Thoracic aorta (tissue), 2 donors: Measurements from ENCODE around the gene BDH1. TPM values are rescaled to one million over a fixed set of nuclear protein-coding genes. Genes with fewer than 3 reads are reported as not detected.
"Not testable (repeated sequence)": the region's sequence is repeated elsewhere in the genome, so short reads cannot be mapped to it uniquely, and the experiment has no call there.

Experiments used
- ATAC-seq: fragments of 150-250 bp; one replicate; pipeline ENCODE4 v1.8.0; 2017; ENCODE audit warnings: low read depth; ENCODE audit not compliant: insufficient number of reproducible peaks, low FRiP score
- DNase-seq: peaks from one replicate; pipeline ENCODE4 v3.0.0-alpha.2; 2020; ENCODE audit warnings: low spot score
- H3K27ac ChIP-seq, 2 donors: fragments of 200-600 bp; sonication (generic); 1 replicate in 1 of 2; 2 replicates in 1 of 2; pipeline ENCODE4 v1.5.1; 2016; ENCODE audit warnings: mild to moderate bottlenecking in 2 of 2, moderate library complexity in 2 of 2
- H3K27me3 ChIP-seq: fragments of 200-600 bp; sonication (generic); replicated peaks from 2 replicates; pipeline ENCODE4 v1.6.0; 2016; ENCODE audit warnings: mild to moderate bottlenecking; ENCODE audit not compliant: insufficient read depth
- H3K36me3 ChIP-seq: fragments of 200-600 bp; sonication (generic); one replicate; pipeline ENCODE4 v1.5.1; 2016
- H3K4me1 ChIP-seq, 2 donors: fragments of 200-600 bp; sonication (generic); 1 replicate in 1 of 2; 2 replicates in 1 of 2; pipeline versions ENCODE4 v1.5.1 to v1.6.0; 2016; ENCODE audit warnings: low read depth in 2 of 2, mild to moderate bottlenecking in 1 of 2; ENCODE audit not compliant: control insufficient read depth in 1 of 2
- H3K4me3 ChIP-seq: fragments of 200-600 bp; sonication (generic); 2 replicates; pipeline ENCODE4 v1.5.1; 2016; ENCODE audit warnings: mild to moderate bottlenecking
- H3K9me3 ChIP-seq: fragments of 200-600 bp; sonication (generic); 2 replicates; pipeline ENCODE4 v1.5.1; 2016
- total RNA-seq, 2 donors: library from RNA; depleted of rRNA; stranded (reverse); fragments of >200 nt; gene quantifications; one replicate each; pipeline versions ENCODE4 v1.1.0 to v1.2.3, GENCODE V29; 2016
- TF ChIP-seq, protein P1 (sequence below): fragments of 200-600 bp; sonication (generic); IDR thresholded peaks from one replicate; pipeline ENCODE4 v1.5.1; 2019; ENCODE audit warnings: antibody characterized with exemption

BDH1 gene
- total RNA-seq, 2 donors from 2014 or later, result 5.3 to 15.4 TPM

- ATAC-seq (no peak), DNase-seq (no peak)
- no peak overlapping the region for H3K4me3 ChIP-seq
- no peak overlapping the region for H3K27ac ChIP-seq
- H3K4me1 ChIP-seq, result no peaks in the 10 kb centered on the region
- TF ChIP-seq, protein P1, sequence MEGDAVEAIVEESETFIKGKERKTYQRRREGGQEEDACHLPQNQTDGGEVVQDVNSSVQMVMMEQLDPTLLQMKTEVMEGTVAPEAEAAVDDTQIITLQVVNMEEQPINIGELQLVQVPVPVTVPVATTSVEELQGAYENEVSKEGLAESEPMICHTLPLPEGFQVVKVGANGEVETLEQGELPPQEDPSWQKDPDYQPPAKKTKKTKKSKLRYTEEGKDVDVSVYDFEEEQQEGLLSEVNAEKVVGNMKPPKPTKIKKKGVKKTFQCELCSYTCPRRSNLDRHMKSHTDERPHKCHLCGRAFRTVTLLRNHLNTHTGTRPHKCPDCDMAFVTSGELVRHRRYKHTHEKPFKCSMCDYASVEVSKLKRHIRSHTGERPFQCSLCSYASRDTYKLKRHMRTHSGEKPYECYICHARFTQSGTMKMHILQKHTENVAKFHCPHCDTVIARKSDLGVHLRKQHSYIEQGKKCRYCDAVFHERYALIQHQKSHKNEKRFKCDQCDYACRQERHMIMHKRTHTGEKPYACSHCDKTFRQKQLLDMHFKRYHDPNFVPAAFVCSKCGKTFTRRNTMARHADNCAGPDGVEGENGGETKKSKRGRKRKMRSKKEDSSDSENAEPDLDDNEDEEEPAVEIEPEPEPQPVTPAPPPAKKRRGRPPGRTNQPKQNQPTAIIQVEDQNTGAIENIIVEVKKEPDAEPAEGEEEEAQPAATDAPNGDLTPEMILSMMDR, result no peak
- H3K36me3 ChIP-seq, result no peaks in the 10 kb centered on the region
- no peaks in the 10 kb centered on the region for H3K27me3 ChIP-seq
- no peaks in the 10 kb centered on the region for H3K9me3 ChIP-seq
These were observed 73.8 kb downstream of the BDH1 start for GRCh38 chr3:197482001-197482400.

DNA sequence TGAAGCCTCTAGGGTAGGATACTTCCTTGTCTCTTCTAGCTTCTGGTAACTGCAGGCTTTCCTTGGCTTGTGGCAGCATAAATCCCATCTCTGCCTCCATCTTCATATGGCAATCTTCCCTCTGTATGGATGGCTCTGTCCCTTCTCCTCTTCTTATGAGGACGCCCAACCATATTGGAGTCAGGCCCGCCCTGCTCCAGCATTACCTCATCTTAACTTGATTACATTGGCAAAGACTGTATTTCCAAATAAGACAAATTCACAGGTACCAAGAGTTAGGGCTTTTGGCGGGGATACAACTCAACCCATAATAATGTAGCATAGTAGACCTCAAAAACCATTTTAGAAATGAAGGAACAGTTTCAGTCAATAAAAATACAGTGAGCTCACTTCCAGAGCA is 75.4 kb downstream of the BDH1 start:
- no peak for DNase-seq
- no peaks in the 10 kb centered on the region for H3K4me1 ChIP-seq
- ATAC-seq, result no peak
- no peaks in the 10 kb centered on the region for H3K9me3 ChIP-seq
- no peak overlapping the region for H3K4me3 ChIP-seq
- H3K27ac ChIP-seq, result no peak overlapping the region
- no peaks in the 10 kb centered on the region for H3K27me3 ChIP-seq
- no peaks in the 10 kb centered on the region for H3K36me3 ChIP-seq
- TF ChIP-seq, protein P1, result no peak

DNA sequence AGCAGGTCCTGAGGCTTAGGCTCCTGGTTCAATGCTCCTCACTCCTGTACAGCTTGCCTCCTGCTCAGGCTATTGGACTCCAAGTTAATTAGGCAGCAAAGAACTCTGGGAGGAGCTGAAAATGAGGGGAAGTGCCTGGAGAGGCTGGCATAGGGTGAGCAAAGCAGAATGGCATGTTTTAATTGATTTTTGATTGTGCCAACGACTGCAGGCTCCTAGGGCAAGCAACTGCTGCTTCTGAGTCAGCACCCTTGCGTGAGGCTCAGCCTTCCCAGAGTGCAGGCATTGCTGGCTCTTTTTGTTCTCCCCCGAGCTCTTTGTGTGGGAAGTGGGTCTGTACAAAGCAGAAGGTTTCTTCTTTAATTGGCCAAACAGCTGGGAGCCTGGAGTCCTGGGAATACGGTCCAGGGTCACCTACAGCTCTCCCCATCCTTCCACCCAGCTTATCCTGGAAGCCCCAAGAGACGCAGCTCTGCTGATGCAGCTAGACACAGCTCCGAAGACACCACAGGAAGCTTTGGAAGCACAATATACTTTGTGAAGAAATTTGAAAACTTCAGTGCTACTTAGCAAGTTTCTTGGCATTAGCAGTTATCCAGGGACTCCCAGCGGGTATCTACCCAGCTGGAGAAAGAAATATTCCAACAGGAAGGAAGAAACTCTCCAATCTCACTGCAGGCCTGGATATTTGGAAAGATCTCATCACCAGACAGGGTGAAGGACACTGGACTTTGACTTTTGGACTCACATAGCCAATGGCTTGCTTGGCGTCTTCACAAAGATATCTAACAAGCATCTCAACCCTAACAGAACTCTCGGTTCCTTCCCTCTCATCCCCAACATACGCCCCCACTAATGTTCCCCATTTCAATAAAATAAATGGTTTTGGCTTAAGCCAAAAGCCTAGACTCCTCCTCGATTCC is 76.8 kb downstream of the BDH1 start:
- no peak for ATAC-seq
- TF ChIP-seq, protein P1, result no peak
- H3K27ac ChIP-seq, result no peak overlapping the region

GRCh38 chr3:197477816-197478215 is 78.0 kb downstream of the BDH1 start:
- DNase-seq, H3K4me1 ChIP-seq, H3K36me3 ChIP-seq, ATAC-seq, H3K9me3 ChIP-seq, H3K27me3 ChIP-seq, H3K4me3 ChIP-seq, H3K27ac ChIP-seq: not testable (repeated sequence)

More for the DNA sequence above, 76.8 kb downstream of the BDH1 start:
- H3K4me3 ChIP-seq, result no peak overlapping the region
- H3K4me1 ChIP-seq, result no peaks in the 10 kb centered on the region
- no peaks in the 10 kb centered on the region for H3K9me3 ChIP-seq
- no peaks in the 10 kb centered on the region for H3K27me3 ChIP-seq
- no peaks in the 10 kb centered on the region for H3K36me3 ChIP-seq
- DNase-seq, result no peak

DNA sequence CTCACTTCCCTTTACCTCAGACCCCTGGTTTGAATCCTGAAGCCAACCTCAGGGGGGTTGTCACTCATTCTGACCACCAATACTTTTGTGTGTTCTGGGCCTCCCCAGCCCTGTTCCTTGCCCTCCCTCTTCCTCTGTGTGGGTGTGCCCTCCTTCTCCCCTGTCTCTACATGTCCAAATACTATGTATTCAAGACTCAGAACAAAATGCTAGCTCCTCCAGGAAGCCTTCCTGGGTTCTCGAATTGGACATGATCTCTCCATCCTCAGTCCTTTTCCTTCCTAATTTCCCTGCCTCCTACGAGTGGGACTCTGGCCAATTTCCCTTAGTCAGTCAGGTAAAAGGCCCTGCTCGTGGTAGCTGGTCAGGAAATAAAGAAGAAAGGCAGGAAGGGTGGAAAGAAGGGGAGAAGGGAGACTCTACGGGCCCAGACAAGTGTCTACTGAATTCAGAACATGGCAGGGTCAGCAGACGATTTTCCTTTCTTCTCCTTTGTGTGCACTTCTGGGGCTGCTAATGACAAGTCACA is 79.7 kb downstream of the BDH1 start:
- TF ChIP-seq, protein P1, result no peak
- Histone ChIP-seq H3K9me3 (no peaks in the 10 kb centered on the region), H3K4me3 (no peak overlapping the region), H3K27me3 (no peaks in the 10 kb centered on the region), H3K36me3 (no peaks in the 10 kb centered on the region), H3K27ac (no peak overlapping the region), H3K4me1 (no peaks in the 10 kb centered on the region)
- DNase-seq (no peak), ATAC-seq (no peak)
